Spleen (tissue), 7 donors: ENCODE data around the gene SDSL.

ENCODE experiments used
- POLR2AphosphoS5 ChIP-seq, 3 donors: sonication (generic); formaldehyde crosslinking; IDR thresholded peaks; one replicate each; pipeline ENCODE4 v1.5.1; 2017; ENCODE audit warnings: antibody characterized with exemption in 3 of 3
- TF ChIP-seq, protein P1 (sequence below), 11 experiments: fragments of 200-600 bp in 7 of 11; fragments of 450-650 bp in 4 of 11; sonication (generic) in 4 of 11; IDR thresholded peaks in 8 of 11; conservative IDR thresholded peaks in 3 of 11; 1 replicate in 7 of 11; 2 replicates in 4 of 11; pipeline versions ENCODE4 v1.4.0 to v1.8.0; 2016 to 2021; ENCODE audit warnings: antibody characterized with exemption in 11 of 11, inconsistent platforms in 4 of 11, mild to moderate bottlenecking in 1 of 11
- donor health status: DM: no; HTN: no; CAD: no; lungs with moderate emphysema.
- donor health status: DM: no; HTN: no; CAD: no.
- donor health status: DM: no; HTN: no; CAD: no.

DNA sequence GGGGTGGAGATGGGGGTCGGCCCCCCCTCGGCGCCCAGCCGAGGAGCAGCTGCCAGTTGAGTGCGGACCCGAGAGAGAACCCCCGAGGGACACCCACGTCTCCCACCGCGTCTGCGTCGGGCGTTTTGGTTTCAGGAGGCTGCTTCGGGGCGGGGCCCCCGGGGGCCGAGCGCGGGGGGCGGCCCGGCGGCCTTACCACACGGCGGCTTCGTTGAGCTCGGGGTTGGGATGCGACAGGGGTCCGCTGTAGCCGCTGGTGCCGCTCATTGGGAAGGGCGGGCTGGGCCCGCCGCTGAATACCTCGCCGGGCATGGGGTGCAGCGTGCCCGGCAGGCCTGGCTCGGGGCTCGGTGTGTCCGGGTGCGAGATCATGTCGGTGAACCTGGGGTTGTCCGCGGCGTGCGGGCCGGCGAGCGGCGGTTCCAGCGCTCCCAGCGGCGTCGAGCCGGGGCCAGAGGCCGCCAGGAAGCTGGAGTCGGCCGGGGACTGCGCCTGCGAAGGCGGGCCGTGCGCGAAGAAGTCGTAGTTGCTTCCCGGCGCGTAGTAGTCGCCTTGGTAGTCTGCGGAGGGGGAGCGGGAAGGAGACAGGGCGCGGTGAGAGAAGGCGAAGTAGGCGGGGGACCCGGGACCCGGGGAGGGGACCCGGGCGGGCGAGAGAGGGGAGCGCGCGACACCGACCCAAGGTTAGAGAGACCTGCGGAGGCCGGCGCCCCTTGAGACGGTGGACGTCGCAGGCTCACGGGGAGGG, 41.0 kb downstream of the SDSL start:
- TF ChIP-seq, protein P1, sequence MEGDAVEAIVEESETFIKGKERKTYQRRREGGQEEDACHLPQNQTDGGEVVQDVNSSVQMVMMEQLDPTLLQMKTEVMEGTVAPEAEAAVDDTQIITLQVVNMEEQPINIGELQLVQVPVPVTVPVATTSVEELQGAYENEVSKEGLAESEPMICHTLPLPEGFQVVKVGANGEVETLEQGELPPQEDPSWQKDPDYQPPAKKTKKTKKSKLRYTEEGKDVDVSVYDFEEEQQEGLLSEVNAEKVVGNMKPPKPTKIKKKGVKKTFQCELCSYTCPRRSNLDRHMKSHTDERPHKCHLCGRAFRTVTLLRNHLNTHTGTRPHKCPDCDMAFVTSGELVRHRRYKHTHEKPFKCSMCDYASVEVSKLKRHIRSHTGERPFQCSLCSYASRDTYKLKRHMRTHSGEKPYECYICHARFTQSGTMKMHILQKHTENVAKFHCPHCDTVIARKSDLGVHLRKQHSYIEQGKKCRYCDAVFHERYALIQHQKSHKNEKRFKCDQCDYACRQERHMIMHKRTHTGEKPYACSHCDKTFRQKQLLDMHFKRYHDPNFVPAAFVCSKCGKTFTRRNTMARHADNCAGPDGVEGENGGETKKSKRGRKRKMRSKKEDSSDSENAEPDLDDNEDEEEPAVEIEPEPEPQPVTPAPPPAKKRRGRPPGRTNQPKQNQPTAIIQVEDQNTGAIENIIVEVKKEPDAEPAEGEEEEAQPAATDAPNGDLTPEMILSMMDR (IDR thresholded peaks at IDR 0.05 in 8 of 11, conservative IDR thresholded peaks at IDR 0.05 in 3 of 11) = peak in 1 of 11 experiments; percentile 11
- TF ChIP-seq POLR2AphosphoS5 (IDR thresholded peaks at IDR 0.05) = no peak
